Right ventricle myocardium superior (tissue), 1 donor: Measurements from ENCODE around the gene LMBR1L. TPM values are rescaled to one million over a fixed set of nuclear protein-coding genes. Genes with fewer than 3 reads are reported as not detected.
"Not testable (repeated sequence)": the region's sequence is repeated elsewhere in the genome, so short reads cannot be mapped to it uniquely, and the experiment has no call there.

Source experiments
- ATAC-seq: fragments of 200-7000 bp; cut with Tn5 transposase; one replicate; pipeline ENCODE4 v1.9.1; 2020; ENCODE audit warnings: mild to moderate bottlenecking; ENCODE audit not compliant: poor library complexity
- DNase-seq: peaks from one replicate; pipeline ENCODE4 v3.0.0-alpha.2; 2020
- intact Hi-C: fragments of 100-400 bp; cut with DNase I; formaldehyde crosslinking; loops from one replicate; pipeline ENCODE4 v1.11.2; 2022
- long read RNA-seq: library from polyadenylated mRNA; unstranded; transcript quantifications from one replicate; pipeline ENCODE4 v2.0.0, GENCODE V29; 2021
- total RNA-seq: library from RNA; stranded (reverse); fragmentation: NEBNext Ultra II Directional; extraction: Animal tissue kit (Norgen Biotek cat#: 25700); gene quantifications from one replicate; pipeline ENCODE4 v1.2.1, GENCODE V29; 2021
- donor health status: DM: no; HTN: yes; CAD: no; lungs with severe emphysema.

The LMBR1L gene, protein sequence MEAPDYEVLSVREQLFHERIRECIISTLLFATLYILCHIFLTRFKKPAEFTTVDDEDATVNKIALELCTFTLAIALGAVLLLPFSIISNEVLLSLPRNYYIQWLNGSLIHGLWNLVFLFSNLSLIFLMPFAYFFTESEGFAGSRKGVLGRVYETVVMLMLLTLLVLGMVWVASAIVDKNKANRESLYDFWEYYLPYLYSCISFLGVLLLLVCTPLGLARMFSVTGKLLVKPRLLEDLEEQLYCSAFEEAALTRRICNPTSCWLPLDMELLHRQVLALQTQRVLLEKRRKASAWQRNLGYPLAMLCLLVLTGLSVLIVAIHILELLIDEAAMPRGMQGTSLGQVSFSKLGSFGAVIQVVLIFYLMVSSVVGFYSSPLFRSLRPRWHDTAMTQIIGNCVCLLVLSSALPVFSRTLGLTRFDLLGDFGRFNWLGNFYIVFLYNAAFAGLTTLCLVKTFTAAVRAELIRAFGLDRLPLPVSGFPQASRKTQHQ
- total RNA-seq: 30.0 TPM
- long read RNA-seq, transcript LMBR1L-201 (17 exons, 2,934 nt): major isoform, 7 of 18 reads
- long read RNA-seq, partial matches to known transcripts: 1 of 18 reads
- long read RNA-seq, other reads (novel, unspliced or antisense): 10 of 18 reads

- peak; percentile 96 for ATAC-seq
- intact Hi-C loops: loop anchor here (5.0 kb wide), 1 partner anchor 43 kb away; the partner anchor contains the start of gene RHEBL1
- peak; percentile 97 for DNase-seq
Measured at GRCh38 chr12:49110464-49111155, at the start of gene LMBR1L. Gene LMBR1L (minus strand): TSS chr12:49110847. CDS start chr12:49110555, 292 bp downstream.

- intact Hi-C loops: no loop called here
- DNase-seq (no peak), ATAC-seq (no peak)
Measured at GRCh38 chr12:49160399-49160798, 49.8 kb upstream of the LMBR1L start.

GRCh38 chr12:49154221-49154620 is 43.6 kb upstream of the LMBR1L start:
- intact Hi-C loops: no loop called here
- DNase-seq (no peak), ATAC-seq (no peak)

DNA sequence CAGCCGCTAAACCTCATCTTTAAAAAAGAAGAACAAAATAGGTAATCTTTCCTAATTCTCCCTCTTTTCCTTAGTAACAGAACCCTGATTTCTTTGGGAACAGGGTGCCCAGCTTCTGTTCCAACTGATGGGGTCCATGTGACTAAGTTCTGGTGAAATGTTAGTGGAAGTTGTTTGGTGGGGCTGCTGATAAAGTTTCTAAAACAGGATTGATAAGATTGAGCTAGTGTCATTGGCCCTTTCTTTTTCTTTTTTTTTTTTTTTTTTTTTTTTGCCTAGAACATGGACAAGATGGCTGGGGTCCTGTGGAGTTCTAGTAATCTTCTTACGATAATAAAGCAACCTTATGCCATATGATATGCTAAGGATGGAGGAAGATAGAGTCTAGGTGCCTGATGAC is 36.7 kb upstream of the LMBR1L start:
- intact Hi-C loops: no loop called here
- DNase-seq: no peak
- ATAC-seq: no peak

DNA sequence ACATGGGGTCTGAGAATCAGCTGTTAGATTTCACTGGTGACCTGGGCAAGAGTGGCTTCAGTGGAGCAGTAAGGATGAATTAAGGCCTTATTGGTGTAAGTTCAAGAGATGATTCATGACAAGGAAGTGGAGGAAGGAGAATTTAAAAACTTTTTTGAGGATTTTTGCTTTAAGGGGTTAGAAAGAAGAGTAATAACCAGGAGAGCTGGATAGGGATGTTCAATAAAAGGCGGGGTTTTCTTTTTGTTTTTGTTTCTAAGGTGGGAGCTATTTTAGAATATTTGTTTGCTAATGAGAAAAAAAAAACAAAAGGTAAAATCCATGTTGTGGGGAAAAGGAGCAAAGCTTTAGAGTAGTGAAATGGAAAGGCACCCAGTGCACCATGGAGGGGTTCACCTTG is 35.8 kb upstream of the LMBR1L start:
- DNase-seq: no peak
- ATAC-seq: no peak
- intact Hi-C loops: no loop called here

GRCh38 chr12:49144384-49144783 is 33.7 kb upstream of the LMBR1L start:
- no peak for ATAC-seq
- DNase-seq: no peak
- intact Hi-C loops: no loop called here

- intact Hi-C loops: no loop called here
- no peak for DNase-seq
- no peak for ATAC-seq
Measured at GRCh38 chr12:49138999-49139398, 28.4 kb upstream of the LMBR1L start.

- intact Hi-C loops: no loop called here
- DNase-seq (no peak), ATAC-seq (no peak)
Measured at GRCh38 chr12:49138587-49138986, 27.9 kb upstream of the LMBR1L start.

DNA sequence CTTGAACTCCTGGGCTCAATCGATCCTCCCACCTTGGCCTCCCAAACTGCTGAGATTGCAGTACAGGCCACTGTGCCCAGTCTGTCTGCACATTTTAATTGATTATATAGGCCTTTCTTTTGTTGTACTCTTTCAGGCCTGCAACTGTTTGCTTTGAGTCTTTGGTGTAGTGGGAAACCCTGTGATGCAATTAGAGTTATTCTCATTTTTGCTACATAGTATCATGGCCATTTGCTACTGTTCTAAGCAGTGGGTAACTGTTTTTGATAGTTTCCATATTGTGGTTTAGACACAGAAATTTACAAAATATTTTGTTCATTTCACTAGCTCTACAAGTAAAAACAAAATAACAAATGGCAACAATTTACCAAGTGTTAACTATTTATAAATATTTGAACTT is 26.8 kb upstream of the LMBR1L start:
- DNase-seq (no peak), ATAC-seq (no peak)
- intact Hi-C loops: no loop called here

- ATAC-seq, intact Hi-C loops, DNase-seq: not testable (repeated sequence)
Measured at GRCh38 chr12:49136997-49137396, 26.4 kb upstream of the LMBR1L start.

DNA sequence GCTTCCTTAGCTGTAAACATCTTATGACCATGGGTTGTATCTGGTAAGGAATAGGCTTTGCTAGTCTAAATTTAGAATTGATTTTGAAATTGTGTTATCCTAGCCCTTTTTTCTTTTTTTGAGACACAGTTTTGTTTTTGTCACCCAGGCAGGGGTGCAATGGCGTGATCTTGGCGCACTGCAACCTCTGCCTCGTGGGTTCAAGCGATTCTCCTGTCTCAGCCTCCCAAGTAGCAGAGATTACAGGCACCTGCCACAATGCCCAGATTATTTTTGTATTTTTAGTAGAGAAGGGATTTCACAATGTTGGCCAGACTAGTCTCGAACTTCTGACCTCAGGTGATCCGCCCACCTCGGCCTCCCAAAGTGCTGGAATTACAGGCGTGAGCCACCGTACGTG is 22.9 kb upstream of the LMBR1L start:
- ATAC-seq (no peak), DNase-seq (no peak)
- intact Hi-C loops: loop anchor here (5.0 kb wide), 1 partner anchor 99 kb away; no protein-coding TSS in a partner anchor

- ATAC-seq: no peak
- intact Hi-C loops: loop anchor here (5.0 kb wide), 1 partner anchor 99 kb away; no protein-coding TSS in a partner anchor
- no peak for DNase-seq
Measured at GRCh38 chr12:49133014-49133413, 22.4 kb upstream of the LMBR1L start.

DNA sequence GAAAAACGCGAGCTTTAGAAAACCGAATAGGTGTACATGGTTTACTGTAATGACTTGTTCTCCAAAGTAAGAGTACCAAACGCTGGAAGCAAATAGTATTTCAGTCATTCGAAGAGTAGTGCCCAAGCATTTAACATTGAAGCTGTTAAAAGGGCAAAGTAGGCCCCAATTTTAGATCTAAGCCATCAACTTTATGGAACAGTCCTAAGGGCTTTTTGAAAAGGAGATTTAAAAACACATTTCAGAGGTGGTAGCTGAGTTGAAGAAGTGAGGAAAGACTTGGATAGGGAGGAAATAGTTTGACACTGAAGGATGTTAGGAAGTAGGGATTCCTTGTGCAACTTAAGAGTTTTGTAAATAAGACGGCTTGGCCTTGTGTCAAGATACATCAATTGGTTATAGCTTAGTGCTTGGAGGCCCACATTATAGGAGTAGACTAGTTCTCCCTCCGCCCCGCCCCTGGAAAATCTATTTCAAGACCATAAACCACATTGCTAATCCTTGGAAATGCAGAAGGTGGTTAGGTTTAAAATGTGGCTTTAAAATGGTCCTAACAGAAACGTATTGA is 21.3 kb upstream of the LMBR1L start:
- ATAC-seq: no peak
- DNase-seq: no peak
- intact Hi-C loops: loop anchor here (2.0 to 5.0 kb wide), 2 partner anchors 57 to 100 kb away; partner anchors contain the start of gene TUBA1A

DNA sequence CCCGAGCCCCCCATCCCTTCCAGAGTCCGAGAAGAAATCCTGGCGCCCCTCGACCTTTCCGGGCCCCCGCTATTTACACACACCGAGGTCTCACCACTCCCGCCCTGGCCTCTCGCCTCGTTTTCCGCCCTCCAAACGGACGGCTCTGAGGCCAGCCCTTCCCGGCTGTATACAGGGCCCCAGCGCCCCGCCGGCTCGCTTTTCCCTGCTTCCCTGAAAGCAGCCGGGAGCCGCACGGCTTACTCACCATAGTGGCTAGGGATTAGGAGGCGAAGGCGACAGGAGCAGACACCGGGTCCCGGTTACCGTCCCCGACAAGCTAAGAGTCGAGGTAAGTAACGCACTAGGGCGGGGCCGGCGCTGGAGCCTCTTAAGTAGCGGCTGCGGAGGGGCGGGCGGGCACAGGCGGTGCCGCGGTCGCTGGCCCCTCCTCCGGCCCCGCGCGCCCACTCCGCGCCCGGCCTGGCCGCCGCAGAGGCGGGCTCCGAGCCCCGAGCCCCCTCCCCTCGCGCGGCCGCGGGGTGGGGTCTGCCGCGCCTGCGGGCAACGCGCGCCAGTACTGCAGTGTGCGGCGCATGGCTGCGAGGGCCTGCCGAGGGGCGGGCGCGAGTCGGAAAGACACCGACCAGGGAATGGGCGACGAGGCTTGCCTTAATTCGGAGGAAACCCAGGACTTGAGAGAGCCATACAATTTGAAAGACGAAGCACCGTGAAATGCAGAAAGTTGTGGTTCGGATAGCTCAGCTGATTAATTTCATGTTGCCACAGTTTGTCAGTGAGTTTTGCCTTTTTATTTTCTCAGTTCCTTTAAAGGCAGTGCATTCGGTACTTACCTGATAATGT is 20.6 kb upstream of the LMBR1L start, which contains the start of gene TUBA1B:
TSS of gene TUBA1B (minus strand) at position 345 of the 843 bp plus-strand sequence. CDS start at position 250, 95 bp downstream.
- peak; percentile 96 for DNase-seq
- ATAC-seq: peak; percentile 94
- intact Hi-C loops: loop anchor here (2.0 to 5.0 kb wide), 2 partner anchors 58 to 101 kb away; partner anchors contain the start of gene TUBA1A

DNA sequence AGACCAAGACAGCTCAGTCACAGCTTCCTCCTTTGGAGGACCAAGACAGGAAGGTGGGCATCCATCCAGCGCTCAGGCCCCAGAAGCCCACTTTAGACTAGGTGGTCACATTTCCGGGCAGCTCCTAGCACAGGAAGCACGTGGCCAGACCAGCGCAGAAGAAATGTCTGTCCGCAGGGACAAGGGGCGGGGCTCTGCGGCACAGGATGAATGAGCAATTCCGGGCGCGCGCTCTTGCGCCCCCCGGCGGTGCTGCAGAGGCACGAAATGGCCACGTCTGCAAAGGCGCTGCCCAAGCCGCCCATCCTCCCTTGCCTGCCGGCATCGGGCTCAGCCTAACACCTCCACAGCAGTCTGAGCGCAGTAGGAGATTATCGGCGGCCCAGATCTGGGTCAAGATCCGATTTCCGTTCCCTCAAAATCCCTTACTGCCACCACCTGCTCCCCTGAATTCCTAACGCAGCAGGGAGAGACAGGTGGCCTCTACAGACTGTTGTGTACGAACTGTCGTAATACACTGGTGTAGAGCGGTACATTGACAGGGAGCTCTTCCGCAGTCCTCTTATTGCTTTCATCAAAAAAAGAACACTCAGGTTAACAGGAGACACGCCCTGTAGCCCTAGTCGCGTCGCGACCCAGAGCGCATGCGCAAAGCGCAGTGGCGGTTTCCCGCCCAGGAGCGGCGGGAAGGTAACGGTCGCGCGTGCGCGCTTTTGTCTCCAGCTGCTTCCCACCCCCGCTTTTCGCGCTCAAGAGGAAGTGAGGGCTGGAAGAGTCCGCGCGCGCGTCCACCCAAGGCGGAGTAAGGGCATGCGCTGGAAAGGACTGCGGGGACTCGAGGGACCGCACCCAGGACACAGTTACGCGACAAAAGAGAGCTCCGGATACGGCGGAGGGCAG is 19.8 kb upstream of the LMBR1L start:
- intact Hi-C loops: loop anchor here (2.0 to 5.0 kb wide), 2 partner anchors 58 to 102 kb away; partner anchors contain the start of gene TUBA1A
- DNase-seq (peak; percentile 97), ATAC-seq (peak; percentile 88)

DNA sequence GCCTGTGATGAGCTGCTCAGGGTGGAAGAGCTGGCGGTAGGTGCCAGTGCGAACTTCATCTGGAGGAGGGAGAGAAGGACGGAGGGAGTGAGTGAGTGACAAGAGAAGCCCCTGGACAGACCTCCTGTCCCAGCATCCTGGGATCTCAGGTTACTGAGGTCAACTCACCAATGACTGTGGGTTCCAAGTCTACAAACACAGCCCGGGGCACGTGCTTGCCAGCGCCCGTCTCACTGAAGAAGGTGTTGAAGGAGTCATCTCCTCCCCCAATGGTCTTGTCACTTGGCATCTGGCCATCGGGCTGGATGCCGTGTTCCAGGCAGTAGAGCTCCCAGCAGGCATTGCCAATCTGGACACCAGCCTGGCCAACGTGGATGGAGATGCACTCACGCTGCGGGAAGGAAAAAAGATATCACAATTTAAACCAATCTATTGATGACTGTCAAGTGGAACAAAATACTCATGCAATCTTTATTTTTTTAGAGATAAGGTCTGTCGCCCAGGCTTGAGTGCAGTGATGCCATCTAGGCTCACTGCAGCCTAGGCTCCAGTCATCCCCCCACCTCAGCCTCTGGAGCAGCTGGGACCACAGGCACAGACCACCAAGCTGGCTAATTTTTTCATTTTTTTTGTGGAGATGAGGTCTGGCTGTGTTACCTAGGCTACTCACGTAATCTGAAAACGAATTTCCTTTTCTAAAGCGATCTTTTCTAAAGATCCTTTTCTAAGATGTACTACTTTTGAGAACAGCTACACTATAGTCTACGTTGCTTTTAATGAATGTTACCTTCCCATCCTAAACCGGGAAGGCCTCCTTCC is 18.9 kb upstream of the LMBR1L start:
- intact Hi-C loops: loop anchor here (2.0 to 5.0 kb wide), 2 partner anchors 59 to 103 kb away; partner anchors contain the start of gene TUBA1A
- ATAC-seq (no peak), DNase-seq (peak; percentile 70)
